Caco-2 (cell line): ENCODE measurements around the gene PAGE2. TPM values are rescaled to one million over a fixed set of nuclear protein-coding genes. Genes with fewer than 3 reads are reported as not detected.

Experiments
- BruUV-seq: library from RNA; stranded (reverse); fragments of 400-500 nt; replicated peaks from 2 replicates; lab custom pipeline; 2021; lab: Mats Ljungman, UMichigan
- CTCF ChIA-PET: fragments of 300-600 bp; sonication (Branson Sonifier 250); formaldehyde crosslinking; loops from one replicate; lab custom pipeline; 2022; ENCODE audit warnings: antibody characterized with exemption; lab: Charles Lee
- POLR2A ChIA-PET: fragments of 300-600 bp; sonication (Branson Sonifier 250); formaldehyde crosslinking; loops from one replicate; lab custom pipeline; 2022; ENCODE audit warnings: antibody characterized with exemption; lab: Charles Lee
- DNase-seq, 2 experiments: peaks; one replicate each; pipeline versions ENCODE4 v3.0.0 to v3.0.0-alpha.2; 2020 to 2022
- H3K27me3 ChIP-seq: replicated peaks from 2 replicates; pipeline ENCODE4 v1.6.0; 2011; ENCODE audit warnings: low read length; ENCODE audit not compliant: control insufficient read depth, insufficient read depth
- H3K36me3 ChIP-seq: 2 replicates; pipeline ENCODE4 v1.5.1; 2011; ENCODE audit warnings: low read length; ENCODE audit not compliant: control insufficient read depth, insufficient read depth
- H3K4me1 ChIP-seq: fragments of 250-450 bp; sonication (Bioruptor Pico); 2 replicates; pipeline ENCODE4 v1.5.1; 2020; ENCODE audit warnings: mild to moderate bottlenecking
- H3K4me3 ChIP-seq: 2 replicates; pipeline ENCODE4 v1.5.1; 2011; ENCODE audit warnings: low read depth, mild to moderate bottlenecking, control low read depth, low read length
- H3K9me3 ChIP-seq: fragments of 250-450 bp; sonication (Bioruptor Pico); 2 replicates; pipeline ENCODE4 v1.5.1; 2020; ENCODE audit warnings: mild to moderate bottlenecking, moderate library complexity
- H3K27ac Mint-ChIP-seq: one replicate; pipeline ENCODE4 v1.8.0; 2022; ENCODE audit warnings: mixed read lengths; ENCODE audit not compliant: unreplicated experiment
- H3K27me3 Mint-ChIP-seq: one replicate; pipeline ENCODE4 v1.8.0; 2022; ENCODE audit warnings: mixed read lengths; ENCODE audit not compliant: insufficient read depth, unreplicated experiment
- H3K36me3 Mint-ChIP-seq: one replicate; pipeline ENCODE4 v1.8.0; 2022; ENCODE audit warnings: mild to moderate bottlenecking, mixed read lengths; ENCODE audit not compliant: insufficient read depth, unreplicated experiment
- H3K4me1 Mint-ChIP-seq: one replicate; pipeline ENCODE4 v1.8.0; 2022; ENCODE audit warnings: low read depth, mixed read lengths; ENCODE audit not compliant: unreplicated experiment
- H3K4me3 Mint-ChIP-seq: one replicate; pipeline ENCODE4 v1.8.0; 2022; ENCODE audit warnings: mild to moderate bottlenecking, moderate library complexity, mixed read lengths; ENCODE audit not compliant: unreplicated experiment
- H3K9me3 Mint-ChIP-seq: one replicate; pipeline ENCODE4 v1.8.0; 2022; ENCODE audit warnings: mixed read lengths; ENCODE audit not compliant: unreplicated experiment
- intact Hi-C: fragments of 100-400 bp; cut with micrococcal nuclease; formaldehyde crosslinking; loops from one replicate; pipeline ENCODE4 v1.10.0; 2022; ENCODE audit not compliant: unreplicated experiment
- total RNA-seq: library from RNA; stranded (reverse); gene quantifications from 2 replicates; pipeline ENCODE4 v1.2.3, GENCODE V29; 2022
- TF ChIP-seq, protein P1 (sequence below), 2 experiments: fragments of 200-600 bp in 1 of 2; IDR thresholded peaks; 1 replicate in 1 of 2; 2 replicates in 1 of 2; pipeline versions ENCODE4 v1.5.1 to v1.8.0; 2011 to 2022; ENCODE audit warnings: antibody characterized with exemption in 1 of 2, control low read depth in 1 of 2, inconsistent platforms in 1 of 2, low read depth in 1 of 2, low read length in 1 of 2, mild to moderate bottlenecking in 1 of 2, moderate library complexity in 1 of 2; ENCODE audit not compliant: insufficient read depth in 1 of 2, severe bottlenecking in 1 of 2, unreplicated experiment in 1 of 2

Gene PAGE2
- total RNA-seq, 1 experiment from 2014 or later: not detected

DNA sequence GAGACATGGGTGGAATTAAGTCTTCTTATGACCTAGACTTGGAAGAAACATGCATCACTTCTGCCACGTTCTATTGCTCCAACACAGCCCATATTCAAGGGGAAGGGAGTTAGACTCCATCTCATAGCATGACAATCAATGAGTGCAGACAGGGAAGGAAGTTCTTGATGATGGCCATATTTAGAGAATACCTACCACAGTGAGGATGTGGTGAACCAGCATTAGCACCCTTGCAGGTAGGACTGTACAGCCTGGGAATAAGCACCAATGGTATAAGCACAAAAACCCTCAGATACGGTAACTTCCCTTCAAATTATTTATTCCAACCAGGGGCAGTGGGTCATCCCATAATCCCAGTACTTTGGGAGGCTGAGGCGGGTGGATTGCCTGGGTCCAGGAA is 29.8 kb downstream of the PAGE2 start:
- ChIA-PET CTCF (no interaction called here), POLR2A (no interaction called here)
- Histone ChIP-seq H3K36me3 (no peaks in the 10 kb centered on the region), H3K9me3 (no peaks in the 10 kb centered on the region), H3K27me3 (no peaks in the 10 kb centered on the region), H3K4me1 (peaks cover 31% of the 10 kb centered on the region), H3K4me3 (no peak overlapping the region)
- intact Hi-C loops: loop anchor here (10.0 kb wide), 2 partner anchors 124 to 314 kb away; partner anchors contain the start of genes MAGED2 and PFKFB1
- Mint-ChIP-seq H3K27me3 (no peaks in the 10 kb centered on the region), H3K27ac (no peak overlapping the region), H3K4me3 (no peak overlapping the region), H3K4me1 (peaks cover 13% of the 10 kb centered on the region), H3K9me3 (no peaks in the 10 kb centered on the region), H3K36me3 (no peaks in the 10 kb centered on the region)
- no TSS peak for BruUV-seq
- TF ChIP-seq, protein P1, sequence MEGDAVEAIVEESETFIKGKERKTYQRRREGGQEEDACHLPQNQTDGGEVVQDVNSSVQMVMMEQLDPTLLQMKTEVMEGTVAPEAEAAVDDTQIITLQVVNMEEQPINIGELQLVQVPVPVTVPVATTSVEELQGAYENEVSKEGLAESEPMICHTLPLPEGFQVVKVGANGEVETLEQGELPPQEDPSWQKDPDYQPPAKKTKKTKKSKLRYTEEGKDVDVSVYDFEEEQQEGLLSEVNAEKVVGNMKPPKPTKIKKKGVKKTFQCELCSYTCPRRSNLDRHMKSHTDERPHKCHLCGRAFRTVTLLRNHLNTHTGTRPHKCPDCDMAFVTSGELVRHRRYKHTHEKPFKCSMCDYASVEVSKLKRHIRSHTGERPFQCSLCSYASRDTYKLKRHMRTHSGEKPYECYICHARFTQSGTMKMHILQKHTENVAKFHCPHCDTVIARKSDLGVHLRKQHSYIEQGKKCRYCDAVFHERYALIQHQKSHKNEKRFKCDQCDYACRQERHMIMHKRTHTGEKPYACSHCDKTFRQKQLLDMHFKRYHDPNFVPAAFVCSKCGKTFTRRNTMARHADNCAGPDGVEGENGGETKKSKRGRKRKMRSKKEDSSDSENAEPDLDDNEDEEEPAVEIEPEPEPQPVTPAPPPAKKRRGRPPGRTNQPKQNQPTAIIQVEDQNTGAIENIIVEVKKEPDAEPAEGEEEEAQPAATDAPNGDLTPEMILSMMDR (IDR thresholded peaks at IDR 0.05; ENCODE audit: insufficient read depth in 1 of 2, low read depth in 1 of 2, low read length in 1 of 2, severe bottlenecking in 1 of 2, unreplicated experiment in 1 of 2): no peak
- DNase-seq: no peak

DNA sequence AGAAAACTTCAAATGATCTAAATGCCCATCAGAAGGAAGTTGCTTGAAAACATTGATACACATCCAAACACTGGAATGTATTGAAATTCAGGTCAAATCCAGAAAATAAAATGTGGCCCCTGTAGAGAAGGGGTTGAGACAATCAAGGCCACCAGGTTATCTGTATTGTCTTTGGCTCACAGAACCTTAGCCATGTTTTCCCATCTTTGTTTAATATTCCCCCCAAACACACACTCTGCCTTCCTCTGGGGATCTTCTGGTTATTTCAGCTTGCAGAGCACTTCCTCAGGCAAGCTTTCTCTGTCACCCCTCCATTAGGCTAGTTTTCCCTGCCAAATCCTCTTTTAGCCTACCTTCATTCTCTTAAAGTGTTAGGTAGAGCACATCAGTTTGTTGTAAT is 30.5 kb downstream of the PAGE2 start:
- TF ChIP-seq, protein P1 (IDR thresholded peaks at IDR 0.05; ENCODE audit: insufficient read depth in 1 of 2, low read depth in 1 of 2, low read length in 1 of 2, severe bottlenecking in 1 of 2, unreplicated experiment in 1 of 2): no peak
- BruUV-seq: no TSS peak
- H3K9me3 Mint-ChIP-seq: no peaks in the 10 kb centered on the region
- DNase-seq: no peak
- H3K4me3 Mint-ChIP-seq: no peak overlapping the region
- intact Hi-C loops: loop anchor here (10.0 kb wide), 2 partner anchors 124 to 314 kb away; partner anchors contain the start of genes MAGED2 and PFKFB1
- Histone ChIP-seq H3K27me3 (no peaks in the 10 kb centered on the region), H3K4me3 (no peak overlapping the region), H3K36me3 (no peaks in the 10 kb centered on the region), H3K9me3 (no peaks in the 10 kb centered on the region), H3K4me1 (peaks cover 31% of the 10 kb centered on the region)
- H3K36me3 Mint-ChIP-seq: no peaks in the 10 kb centered on the region
- no peaks in the 10 kb centered on the region for H3K27me3 Mint-ChIP-seq
- ChIA-PET CTCF (no interaction called here), POLR2A (no interaction called here)
- no peak overlapping the region for H3K27ac Mint-ChIP-seq
- H3K4me1 Mint-ChIP-seq: peaks cover 13% of the 10 kb centered on the region

DNA sequence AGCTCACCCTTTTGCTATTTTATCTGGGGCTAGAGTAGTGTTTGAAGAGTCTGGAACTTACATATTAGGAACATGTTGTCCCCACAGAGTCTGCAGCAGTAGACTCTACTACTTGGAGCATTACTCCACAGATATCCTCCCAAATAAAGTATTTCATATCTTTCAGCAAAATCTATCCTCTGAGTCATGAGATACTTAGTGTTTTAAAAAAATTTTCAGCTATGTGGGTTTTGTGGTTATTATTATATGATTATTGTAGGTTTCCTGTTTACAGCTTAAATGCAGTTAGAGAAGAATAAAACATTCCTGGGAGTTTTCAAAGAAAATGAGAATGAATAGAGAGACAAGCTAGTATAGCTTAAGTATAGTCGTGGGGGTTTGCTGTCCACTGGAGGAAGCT is 30.9 kb downstream of the PAGE2 start:
- ChIA-PET CTCF (no interaction called here), POLR2A (no interaction called here)
- TF ChIP-seq, protein P1 (IDR thresholded peaks at IDR 0.05; ENCODE audit: insufficient read depth in 1 of 2, low read depth in 1 of 2, low read length in 1 of 2, severe bottlenecking in 1 of 2, unreplicated experiment in 1 of 2): no peak
- no TSS peak for BruUV-seq
- H3K4me1 ChIP-seq: peaks cover 31% of the 10 kb centered on the region
- Mint-ChIP-seq H3K36me3 (no peaks in the 10 kb centered on the region), H3K4me3 (no peak overlapping the region), H3K27ac (no peak overlapping the region), H3K27me3 (no peaks in the 10 kb centered on the region), H3K4me1 (peaks cover 13% of the 10 kb centered on the region), H3K9me3 (no peaks in the 10 kb centered on the region)
- intact Hi-C loops: loop anchor here (10.0 kb wide), 2 partner anchors 125 to 315 kb away; partner anchors contain the start of genes MAGED2 and PFKFB1
- no peaks in the 10 kb centered on the region for H3K9me3 ChIP-seq
- no peaks in the 10 kb centered on the region for H3K36me3 ChIP-seq
- H3K4me3 ChIP-seq: no peak overlapping the region
- DNase-seq: no peak
- no peaks in the 10 kb centered on the region for H3K27me3 ChIP-seq
